GM23338 (cell line): ENCODE measurements around the gene HNRNPM. TPM values are rescaled to one million over a fixed set of nuclear protein-coding genes. Genes with fewer than 3 reads are reported as not detected.

Experiments used
- ATAC-seq: fragments of 200-7000 bp; cut with Tn5 transposase; 3 replicates; pipeline ENCODE4 v1.9.1; 2020
- DNase-seq: peaks from one replicate; pipeline ENCODE4 v3.0.0-alpha.2; 2015; ENCODE audit warnings: low spot score
- H2AFZ ChIP-seq: fragments of 200-600 bp; sonication (generic); 2 replicates; pipeline ENCODE4 v1.8.0; 2016; ENCODE audit warnings: antibody characterized with exemption, mild to moderate bottlenecking, moderate library complexity
- H3F3A ChIP-seq: fragments of 200-600 bp; sonication (generic); replicated peaks from 2 replicates; pipeline ENCODE4 v1.8.0; 2017; ENCODE audit warnings: antibody characterized with exemption, mixed run types, low read depth
- H3K27ac ChIP-seq: fragments of 200-600 bp; sonication (generic); 2 replicates; pipeline ENCODE4 v1.6.1; 2016; ENCODE audit warnings: low read depth
- H3K27me3 ChIP-seq: fragments of 200-600 bp; sonication (generic); 2 replicates; pipeline ENCODE4 v1.8.0; 2016; ENCODE audit warnings: mild to moderate bottlenecking, mixed run types, moderate library complexity; ENCODE audit not compliant: insufficient read depth
- H3K36me3 ChIP-seq: fragments of 200-600 bp; sonication (generic); 2 replicates; pipeline ENCODE4 v1.8.0; 2016; ENCODE audit warnings: mild to moderate bottlenecking; ENCODE audit not compliant: insufficient read depth
- H3K4me1 ChIP-seq: fragments of 200-600 bp; sonication (generic); 2 replicates; pipeline ENCODE4 v1.8.0; 2016; ENCODE audit warnings: mild to moderate bottlenecking, moderate library complexity; ENCODE audit not compliant: insufficient read depth
- H3K4me2 ChIP-seq: fragments of 200-600 bp; sonication (generic); 2 replicates; pipeline ENCODE4 v1.7.1; 2017; ENCODE audit warnings: mixed run types
- H3K4me3 ChIP-seq: fragments of 200-600 bp; sonication (generic); 2 replicates; pipeline ENCODE4 v1.6.1; 2016; ENCODE audit warnings: mixed run types
- H3K79me2 ChIP-seq: fragments of 200-600 bp; sonication (generic); replicated peaks from 2 replicates; pipeline ENCODE4 v1.8.0; 2017; ENCODE audit warnings: mild to moderate bottlenecking; ENCODE audit not compliant: insufficient read depth
- H3K9me2 ChIP-seq: fragments of 200-600 bp; sonication (generic); 2 replicates; pipeline ENCODE4 v1.8.0; 2017; ENCODE audit not compliant: insufficient read depth
- H4K20me1 ChIP-seq: fragments of 200-600 bp; sonication (generic); replicated peaks from 2 replicates; pipeline ENCODE4 v1.8.0; 2017; ENCODE audit warnings: mild to moderate bottlenecking; ENCODE audit not compliant: insufficient read depth
- H3K27ac Mint-ChIP-seq: 2 replicates; pipeline ENCODE4 v1.8.0; 2020; ENCODE audit warnings: inconsistent platforms, mild to moderate bottlenecking, moderate library complexity, mixed read lengths
- H3K27me3 Mint-ChIP-seq: 3 replicates; pipeline ENCODE4 v1.8.0; 2022; ENCODE audit warnings: low read depth, mild to moderate bottlenecking, moderate library complexity, mixed read lengths, inconsistent platforms; ENCODE audit not compliant: insufficient read depth, poor library complexity
- H3K36me3 Mint-ChIP-seq: 3 replicates; pipeline ENCODE4 v1.8.0; 2021; ENCODE audit warnings: low read depth, mild to moderate bottlenecking, inconsistent platforms, moderate library complexity, mixed read lengths
- H3K4me1 Mint-ChIP-seq: 3 replicates; pipeline ENCODE4 v1.8.0; 2020; ENCODE audit warnings: mild to moderate bottlenecking, inconsistent platforms, mixed read lengths
- H3K4me3 Mint-ChIP-seq: 3 replicates; pipeline ENCODE4 v1.8.0; 2021; ENCODE audit warnings: moderate library complexity, mild to moderate bottlenecking, inconsistent platforms, mixed read lengths
- H3K9me3 Mint-ChIP-seq: 3 replicates; pipeline ENCODE4 v1.8.0; 2020; ENCODE audit warnings: moderate library complexity, mild to moderate bottlenecking, inconsistent platforms, mixed read lengths
- CREB1 ChIP-seq: fragments of 250-450 bp; sonication (Bioruptor Pico); IDR thresholded peaks from 2 replicates; pipeline ENCODE4 v1.5.0; 2020; ENCODE audit warnings: low read depth, mild to moderate bottlenecking, moderate library complexity
- EZH2 ChIP-seq: fragments of 200-600 bp; sonication (generic); IDR thresholded peaks from one replicate; pipeline ENCODE4 v1.8.0; 2017; ENCODE audit warnings: antibody characterized with exemption, mild to moderate bottlenecking, low read depth; ENCODE audit not compliant: unreplicated experiment
- EZH2phosphoT487 ChIP-seq: fragments of 200-600 bp; sonication (generic); IDR thresholded peaks from one replicate; pipeline ENCODE4 v1.8.1; 2018; ENCODE audit warnings: antibody characterized with exemption; ENCODE audit not compliant: unreplicated experiment
- JUNB ChIP-seq: IDR thresholded peaks from one replicate; pipeline ENCODE4 v1.6.1; 2016; ENCODE audit warnings: antibody characterized with exemption; ENCODE audit not compliant: unreplicated experiment
- NANOG ChIP-seq: IDR thresholded peaks from 2 replicates; pipeline ENCODE4 v1.6.1; 2016; ENCODE audit warnings: antibody characterized with exemption, borderline replicate concordance
- POLR2AphosphoS5 ChIP-seq: IDR thresholded peaks from 2 replicates; pipeline ENCODE4 v1.6.1; 2016; ENCODE audit warnings: antibody characterized with exemption, low read depth
- STAT1 ChIP-seq: IDR thresholded peaks from one replicate; pipeline ENCODE4 v1.6.1; 2016; ENCODE audit warnings: antibody characterized with exemption; ENCODE audit not compliant: unreplicated experiment
- ZNF114 ChIP-seq: fragments of 250-450 bp; sonication (Bioruptor Pico); IDR thresholded peaks from 2 replicates; pipeline ENCODE4 v1.5.0; 2020; ENCODE audit warnings: mild to moderate bottlenecking, moderate library complexity
- ZNF331 ChIP-seq: fragments of 250-450 bp; sonication (Bioruptor Pico); IDR thresholded peaks from 2 replicates; pipeline ENCODE4 v1.5.0; 2020; ENCODE audit warnings: low read depth, mild to moderate bottlenecking, moderate library complexity
- polyA plus RNA-seq: library from polyadenylated mRNA; unstranded; fragments of >200 nt; fragmentation: Nextera tagmentation; extraction: Ambion mirVana; gene quantifications from 2 replicates; pipeline ENCODE4 v1.2.1, GENCODE V29; 2016
- total RNA-seq: library from RNA; depleted of rRNA; stranded (reverse); fragments of >200 nt; shearing (Covaris generic); gene quantifications from 2 replicates; pipeline ENCODE4 v1.2.3, GENCODE V29; 2014
- TF ChIP-seq, protein P1 (sequence below), 2 experiments: fragments of 200-600 bp in 1 of 2; sonication (generic) in 1 of 2; conservative IDR thresholded peaks; 2 replicates each; pipeline versions ENCODE4 v1.5.1 to v1.6.1; 2016 to 2017; ENCODE audit warnings: antibody characterized with exemption in 2 of 2, low read depth in 2 of 2, mild to moderate bottlenecking in 2 of 2, moderate library complexity in 1 of 2
- TF ChIP-seq, protein P2 (sequence below): IDR thresholded peaks from one replicate; pipeline ENCODE4 v1.6.1; 2018; ENCODE audit warnings: antibody characterized with exemption; ENCODE audit not compliant: unreplicated experiment
- TF ChIP-seq, protein P3 (sequence below): fragments of 250-450 bp; sonication (Bioruptor Pico); IDR thresholded peaks from 2 replicates; pipeline ENCODE4 v1.5.0; 2020; ENCODE audit warnings: mild to moderate bottlenecking, moderate library complexity
- TF ChIP-seq, protein P4 (sequence below): IDR thresholded peaks from 2 replicates; pipeline ENCODE4 v1.6.1; 2016; ENCODE audit warnings: antibody characterized with exemption

HNRNPM gene
- total and polyA plus RNA-seq, 2 experiments from 2014 or later, result 291 to 389 TPM

DNA sequence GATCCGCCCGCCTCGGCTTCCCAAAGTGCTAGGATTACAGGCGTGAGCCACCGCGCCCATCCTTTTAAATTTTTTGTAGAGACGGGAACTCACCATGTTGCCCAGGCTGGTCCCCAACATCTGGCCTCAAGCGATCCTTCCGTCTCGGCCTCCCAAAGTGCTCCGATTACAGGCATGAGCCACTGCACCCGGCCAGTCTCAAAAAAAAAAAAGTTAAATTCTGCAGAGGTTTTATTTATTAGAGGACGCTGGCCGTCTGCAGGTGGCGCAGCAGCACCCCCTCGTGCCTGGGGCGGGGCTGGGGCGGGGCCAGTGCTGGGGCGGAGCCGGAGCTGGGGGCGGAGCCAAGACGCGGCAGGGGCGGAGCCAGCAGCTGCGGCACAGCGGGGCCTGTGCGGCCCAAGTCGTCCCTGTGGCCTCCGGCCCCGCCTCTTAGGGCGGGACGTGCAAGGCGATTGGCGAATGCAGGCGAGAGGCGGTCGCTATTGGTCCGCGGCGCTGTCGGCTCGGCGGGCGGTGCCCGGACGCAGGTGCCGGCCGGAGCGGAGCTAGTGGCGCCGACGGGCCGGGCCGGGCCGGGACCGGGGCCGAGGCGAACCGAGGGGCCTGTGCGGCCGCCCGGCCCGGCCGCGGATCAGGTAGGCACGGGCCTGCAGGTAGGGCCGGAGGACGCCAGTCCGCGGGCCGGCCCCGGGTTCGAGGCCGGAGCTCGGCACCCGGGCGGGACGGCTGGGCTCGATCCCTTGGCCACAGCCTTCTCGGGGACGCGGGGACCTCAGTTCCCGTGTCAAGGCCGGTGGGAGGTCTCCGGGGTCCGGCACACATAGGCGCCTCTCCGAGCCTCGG, 31.8 kb upstream of the HNRNPM start, which contains the start of gene MARCHF2:
Gene MARCHF2, plus strand, starts transcription at position 523 of the 846 bp plus-strand sequence. CDS start 8,536 bp downstream, outside the sequence.
- H2AFZ ChIP-seq, result peak within 1 kb of the TSS; percentile 97
- peak; percentile 97 for ATAC-seq
- H3K36me3 ChIP-seq, result no peaks in the 10 kb centered on the region
- Mint-ChIP-seq H3K9me3 (no peaks in the 10 kb centered on the region; the same call in 2 of the 3 replicates), H3K36me3 (no peaks in the 10 kb centered on the region), H3K27ac (no peak within 1 kb of the TSS), H3K27me3 (peaks cover 18% of the 10 kb centered on the region), H3K4me1 (peaks cover 4% of the 10 kb centered on the region), H3K4me3 (peak within 1 kb of the TSS; percentile 66)
- no peaks in the 10 kb centered on the region for H4K20me1 ChIP-seq
- 0 out of 2 replicates have a peak, but pooled peaks cover 6% of the 10 kb centered on the region for H3K27me3 ChIP-seq
- no peak within 1 kb of the TSS for H3K27ac ChIP-seq
- H3K79me2 ChIP-seq, result no peaks in the 10 kb centered on the region
- H3K4me2 ChIP-seq, result peak within 1 kb of the TSS; percentile 90
- TF ChIP-seq EZH2phosphoT487, result no peak
- TF ChIP-seq, protein P1, sequence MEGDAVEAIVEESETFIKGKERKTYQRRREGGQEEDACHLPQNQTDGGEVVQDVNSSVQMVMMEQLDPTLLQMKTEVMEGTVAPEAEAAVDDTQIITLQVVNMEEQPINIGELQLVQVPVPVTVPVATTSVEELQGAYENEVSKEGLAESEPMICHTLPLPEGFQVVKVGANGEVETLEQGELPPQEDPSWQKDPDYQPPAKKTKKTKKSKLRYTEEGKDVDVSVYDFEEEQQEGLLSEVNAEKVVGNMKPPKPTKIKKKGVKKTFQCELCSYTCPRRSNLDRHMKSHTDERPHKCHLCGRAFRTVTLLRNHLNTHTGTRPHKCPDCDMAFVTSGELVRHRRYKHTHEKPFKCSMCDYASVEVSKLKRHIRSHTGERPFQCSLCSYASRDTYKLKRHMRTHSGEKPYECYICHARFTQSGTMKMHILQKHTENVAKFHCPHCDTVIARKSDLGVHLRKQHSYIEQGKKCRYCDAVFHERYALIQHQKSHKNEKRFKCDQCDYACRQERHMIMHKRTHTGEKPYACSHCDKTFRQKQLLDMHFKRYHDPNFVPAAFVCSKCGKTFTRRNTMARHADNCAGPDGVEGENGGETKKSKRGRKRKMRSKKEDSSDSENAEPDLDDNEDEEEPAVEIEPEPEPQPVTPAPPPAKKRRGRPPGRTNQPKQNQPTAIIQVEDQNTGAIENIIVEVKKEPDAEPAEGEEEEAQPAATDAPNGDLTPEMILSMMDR (conservative IDR thresholded peaks at IDR 0.05; ENCODE audit: low read depth in 2 of 2), result peak; percentile 44 to 69
- TF ChIP-seq JUNB, result no peak
- TF ChIP-seq STAT1, result no peak
- TF ChIP-seq, protein P2, sequence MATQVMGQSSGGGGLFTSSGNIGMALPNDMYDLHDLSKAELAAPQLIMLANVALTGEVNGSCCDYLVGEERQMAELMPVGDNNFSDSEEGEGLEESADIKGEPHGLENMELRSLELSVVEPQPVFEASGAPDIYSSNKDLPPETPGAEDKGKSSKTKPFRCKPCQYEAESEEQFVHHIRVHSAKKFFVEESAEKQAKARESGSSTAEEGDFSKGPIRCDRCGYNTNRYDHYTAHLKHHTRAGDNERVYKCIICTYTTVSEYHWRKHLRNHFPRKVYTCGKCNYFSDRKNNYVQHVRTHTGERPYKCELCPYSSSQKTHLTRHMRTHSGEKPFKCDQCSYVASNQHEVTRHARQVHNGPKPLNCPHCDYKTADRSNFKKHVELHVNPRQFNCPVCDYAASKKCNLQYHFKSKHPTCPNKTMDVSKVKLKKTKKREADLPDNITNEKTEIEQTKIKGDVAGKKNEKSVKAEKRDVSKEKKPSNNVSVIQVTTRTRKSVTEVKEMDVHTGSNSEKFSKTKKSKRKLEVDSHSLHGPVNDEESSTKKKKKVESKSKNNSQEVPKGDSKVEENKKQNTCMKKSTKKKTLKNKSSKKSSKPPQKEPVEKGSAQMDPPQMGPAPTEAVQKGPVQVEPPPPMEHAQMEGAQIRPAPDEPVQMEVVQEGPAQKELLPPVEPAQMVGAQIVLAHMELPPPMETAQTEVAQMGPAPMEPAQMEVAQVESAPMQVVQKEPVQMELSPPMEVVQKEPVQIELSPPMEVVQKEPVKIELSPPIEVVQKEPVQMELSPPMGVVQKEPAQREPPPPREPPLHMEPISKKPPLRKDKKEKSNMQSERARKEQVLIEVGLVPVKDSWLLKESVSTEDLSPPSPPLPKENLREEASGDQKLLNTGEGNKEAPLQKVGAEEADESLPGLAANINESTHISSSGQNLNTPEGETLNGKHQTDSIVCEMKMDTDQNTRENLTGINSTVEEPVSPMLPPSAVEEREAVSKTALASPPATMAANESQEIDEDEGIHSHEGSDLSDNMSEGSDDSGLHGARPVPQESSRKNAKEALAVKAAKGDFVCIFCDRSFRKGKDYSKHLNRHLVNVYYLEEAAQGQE, result no peak
- TF ChIP-seq, protein P3, sequence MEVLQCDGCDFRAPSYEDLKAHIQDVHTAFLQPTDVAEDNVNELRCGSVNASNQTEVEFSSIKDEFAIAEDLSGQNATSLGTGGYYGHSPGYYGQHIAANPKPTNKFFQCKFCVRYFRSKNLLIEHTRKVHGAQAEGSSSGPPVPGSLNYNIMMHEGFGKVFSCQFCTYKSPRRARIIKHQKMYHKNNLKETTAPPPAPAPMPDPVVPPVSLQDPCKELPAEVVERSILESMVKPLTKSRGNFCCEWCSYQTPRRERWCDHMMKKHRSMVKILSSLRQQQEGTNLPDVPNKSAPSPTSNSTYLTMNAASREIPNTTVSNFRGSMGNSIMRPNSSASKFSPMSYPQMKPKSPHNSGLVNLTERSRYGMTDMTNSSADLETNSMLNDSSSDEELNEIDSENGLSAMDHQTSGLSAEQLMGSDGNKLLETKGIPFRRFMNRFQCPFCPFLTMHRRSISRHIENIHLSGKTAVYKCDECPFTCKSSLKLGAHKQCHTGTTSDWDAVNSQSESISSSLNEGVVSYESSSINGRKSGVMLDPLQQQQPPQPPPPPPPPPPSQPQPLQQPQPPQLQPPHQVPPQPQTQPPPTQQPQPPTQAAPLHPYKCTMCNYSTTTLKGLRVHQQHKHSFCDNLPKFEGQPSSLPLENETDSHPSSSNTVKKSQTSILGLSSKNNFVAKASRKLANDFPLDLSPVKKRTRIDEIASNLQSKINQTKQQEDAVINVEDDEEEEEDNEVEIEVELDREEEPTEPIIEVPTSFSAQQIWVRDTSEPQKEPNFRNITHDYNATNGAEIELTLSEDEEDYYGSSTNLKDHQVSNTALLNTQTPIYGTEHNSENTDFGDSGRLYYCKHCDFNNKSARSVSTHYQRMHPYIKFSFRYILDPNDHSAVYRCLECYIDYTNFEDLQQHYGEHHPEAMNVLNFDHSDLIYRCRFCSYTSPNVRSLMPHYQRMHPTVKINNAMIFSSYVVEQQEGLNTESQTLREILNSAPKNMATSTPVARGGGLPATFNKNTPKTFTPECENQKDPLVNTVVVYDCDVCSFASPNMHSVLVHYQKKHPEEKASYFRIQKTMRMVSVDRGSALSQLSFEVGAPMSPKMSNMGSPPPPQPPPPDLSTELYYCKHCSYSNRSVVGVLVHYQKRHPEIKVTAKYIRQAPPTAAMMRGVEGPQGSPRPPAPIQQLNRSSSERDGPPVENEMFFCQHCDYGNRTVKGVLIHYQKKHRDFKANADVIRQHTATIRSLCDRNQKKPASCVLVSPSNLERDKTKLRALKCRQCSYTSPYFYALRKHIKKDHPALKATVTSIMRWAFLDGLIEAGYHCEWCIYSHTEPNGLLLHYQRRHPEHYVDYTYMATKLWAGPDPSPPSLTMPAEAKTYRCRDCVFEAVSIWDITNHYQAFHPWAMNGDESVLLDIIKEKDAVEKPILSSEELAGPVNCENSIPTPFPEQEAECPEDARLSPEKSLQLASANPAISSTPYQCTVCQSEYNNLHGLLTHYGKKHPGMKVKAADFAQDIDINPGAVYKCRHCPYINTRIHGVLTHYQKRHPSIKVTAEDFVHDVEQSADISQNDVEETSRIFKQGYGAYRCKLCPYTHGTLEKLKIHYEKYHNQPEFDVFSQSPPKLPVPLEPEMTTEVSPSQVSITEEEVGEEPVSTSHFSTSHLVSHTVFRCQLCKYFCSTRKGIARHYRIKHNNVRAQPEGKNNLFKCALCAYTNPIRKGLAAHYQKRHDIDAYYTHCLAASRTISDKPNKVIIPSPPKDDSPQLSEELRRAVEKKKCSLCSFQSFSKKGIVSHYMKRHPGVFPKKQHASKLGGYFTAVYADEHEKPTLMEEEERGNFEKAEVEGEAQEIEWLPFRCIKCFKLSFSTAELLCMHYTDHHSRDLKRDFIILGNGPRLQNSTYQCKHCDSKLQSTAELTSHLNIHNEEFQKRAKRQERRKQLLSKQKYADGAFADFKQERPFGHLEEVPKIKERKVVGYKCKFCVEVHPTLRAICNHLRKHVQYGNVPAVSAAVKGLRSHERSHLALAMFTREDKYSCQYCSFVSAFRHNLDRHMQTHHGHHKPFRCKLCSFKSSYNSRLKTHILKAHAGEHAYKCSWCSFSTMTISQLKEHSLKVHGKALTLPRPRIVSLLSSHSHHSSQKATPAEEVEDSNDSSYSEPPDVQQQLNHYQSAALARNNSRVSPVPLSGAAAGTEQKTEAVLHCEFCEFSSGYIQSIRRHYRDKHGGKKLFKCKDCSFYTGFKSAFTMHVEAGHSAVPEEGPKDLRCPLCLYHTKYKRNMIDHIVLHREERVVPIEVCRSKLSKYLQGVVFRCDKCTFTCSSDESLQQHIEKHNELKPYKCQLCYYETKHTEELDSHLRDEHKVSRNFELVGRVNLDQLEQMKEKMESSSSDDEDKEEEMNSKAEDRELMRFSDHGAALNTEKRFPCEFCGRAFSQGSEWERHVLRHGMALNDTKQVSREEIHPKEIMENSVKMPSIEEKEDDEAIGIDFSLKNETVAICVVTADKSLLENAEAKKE (CRISPR knock-in tag), result no peak
- TF ChIP-seq EZH2, result no peak
- no peak for TF ChIP-seq ZNF114 (CRISPR knock-in tag)
- TF ChIP-seq NANOG, result no peak
- no peak for TF ChIP-seq ZNF331 (CRISPR knock-in tag)
- TF ChIP-seq, protein P4, sequence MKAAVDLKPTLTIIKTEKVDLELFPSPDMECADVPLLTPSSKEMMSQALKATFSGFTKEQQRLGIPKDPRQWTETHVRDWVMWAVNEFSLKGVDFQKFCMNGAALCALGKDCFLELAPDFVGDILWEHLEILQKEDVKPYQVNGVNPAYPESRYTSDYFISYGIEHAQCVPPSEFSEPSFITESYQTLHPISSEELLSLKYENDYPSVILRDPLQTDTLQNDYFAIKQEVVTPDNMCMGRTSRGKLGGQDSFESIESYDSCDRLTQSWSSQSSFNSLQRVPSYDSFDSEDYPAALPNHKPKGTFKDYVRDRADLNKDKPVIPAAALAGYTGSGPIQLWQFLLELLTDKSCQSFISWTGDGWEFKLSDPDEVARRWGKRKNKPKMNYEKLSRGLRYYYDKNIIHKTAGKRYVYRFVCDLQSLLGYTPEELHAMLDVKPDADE, result no peak
- TF ChIP-seq POLR2AphosphoS5, result no peak; the same call in 1 of the 2 replicates
- TF ChIP-seq CREB1 (CRISPR knock-in tag), result peak; percentile 58; the same call in 1 of the 2 replicates
- DNase-seq, result peak; percentile 95
- peaks cover 4% of the 10 kb centered on the region; the same call in 1 of the 2 replicates for H3K4me1 ChIP-seq
- no peaks in the 10 kb centered on the region for H3K9me2 ChIP-seq
- H3K4me3 ChIP-seq, result peak within 1 kb of the TSS; percentile 73
- H3F3A ChIP-seq, result 0 out of 2 replicates have a peak, but pooled peaks cover 5% of the 10 kb centered on the region
